NCI-H2029 treated with DMSO at 0.1 percent for 48 hours (cell line): ENCODE results near the gene MAD1L1.
"Not testable (repeated sequence)": the region's sequence is repeated elsewhere in the genome, so short reads cannot be mapped to it uniquely, and the experiment has no call there.

Experiments used
- DNase-seq: peaks from one replicate; lab custom pipeline; 2025; lab: John Stamatoyannopoulos, UW

MAD1L1 gene

GRCh38 chr7:2045559-2046405, 187.0 kb downstream of the MAD1L1 start:
- no peak for DNase-seq

DNA sequence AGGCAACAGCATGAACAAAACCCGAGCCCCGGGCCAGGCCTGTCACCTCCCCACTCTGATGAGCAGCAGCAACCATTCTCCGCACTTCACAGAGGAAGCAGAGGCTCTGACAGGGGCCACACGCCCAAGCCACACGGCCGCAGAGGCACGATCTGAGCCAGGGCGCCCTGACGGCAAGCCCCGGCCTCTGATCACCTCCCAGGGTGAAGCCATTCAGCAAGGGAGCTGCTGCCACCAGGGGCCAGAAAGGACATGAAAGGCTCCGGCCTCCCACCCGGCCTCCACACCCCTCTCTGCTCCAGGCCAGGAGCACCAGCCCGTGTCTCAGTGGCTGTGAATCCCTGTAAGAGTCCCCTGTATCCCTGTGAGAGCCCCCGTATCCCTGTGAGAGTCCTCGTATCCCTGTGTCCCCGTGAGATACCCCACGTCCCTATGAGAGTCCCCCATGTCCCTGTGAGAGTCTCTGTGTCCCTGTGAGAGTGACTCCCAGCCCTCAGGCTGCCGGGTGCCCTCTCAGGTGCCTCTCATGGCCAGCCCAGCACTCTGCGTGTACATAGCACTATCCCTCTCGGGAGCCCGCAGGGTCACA, 187.8 kb downstream of the MAD1L1 start:
- DNase-seq: no peak

- DNase-seq: no peak
Observed at GRCh38 chr7:2044311-2044882, 188.3 kb downstream of the MAD1L1 start.

- no peak for DNase-seq
Observed at GRCh38 chr7:2043316-2044039, 189.3 kb downstream of the MAD1L1 start.

DNA sequence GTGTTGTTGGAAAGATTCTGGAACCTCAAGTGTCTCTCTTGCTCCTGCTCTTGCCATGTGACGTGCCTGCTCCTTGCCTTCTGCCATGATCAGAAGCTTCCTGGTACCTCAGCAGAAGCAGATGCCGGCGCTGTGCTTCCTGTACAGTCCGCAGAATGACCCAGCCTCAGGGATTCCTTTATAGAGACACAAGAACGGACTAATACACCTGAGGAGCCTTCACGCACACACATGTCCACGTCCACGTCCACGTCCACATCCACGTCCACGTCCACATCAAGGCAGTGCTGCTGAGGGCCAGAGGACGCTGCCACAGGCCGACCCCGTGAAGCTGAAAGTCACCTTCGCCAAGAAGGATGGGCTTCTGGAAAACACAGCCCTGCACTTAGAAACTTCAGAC, 190.1 kb downstream of the MAD1L1 start:
- no peak for DNase-seq

- no peak for DNase-seq
Observed at GRCh38 chr7:2041496-2042367, 191.0 kb downstream of the MAD1L1 start.

GRCh38 chr7:2040893-2041270, 191.9 kb downstream of the MAD1L1 start:
- DNase-seq: no peak

GRCh38 chr7:2040201-2040892, 192.4 kb downstream of the MAD1L1 start:
- DNase-seq: no peak

GRCh38 chr7:2038931-2039728, 193.6 kb downstream of the MAD1L1 start:
- no peak for DNase-seq

- DNase-seq: no peak
Observed at GRCh38 chr7:2037808-2038522, 194.8 kb downstream of the MAD1L1 start.

GRCh38 chr7:2037301-2037807, 195.4 kb downstream of the MAD1L1 start:
- no peak for DNase-seq

DNA sequence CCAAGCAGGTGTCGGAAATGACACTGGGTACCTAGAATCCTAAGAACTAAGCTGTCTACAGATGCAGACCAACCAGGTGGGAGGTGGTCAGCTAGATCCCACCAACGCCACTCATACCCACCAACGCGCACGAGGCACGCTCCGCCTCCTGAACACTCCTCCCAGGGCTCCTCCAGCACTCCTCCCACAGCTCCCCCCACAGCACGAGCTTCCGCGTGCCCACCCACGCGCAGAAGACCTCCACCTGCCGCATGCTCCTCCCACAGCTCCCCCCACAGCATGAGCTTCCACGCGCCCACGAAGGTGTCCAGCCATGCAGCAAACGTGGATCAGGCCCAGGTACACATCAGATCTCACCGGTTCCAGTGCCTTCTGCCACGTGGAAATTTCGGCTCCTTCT, 196.0 kb downstream of the MAD1L1 start:
- no peak for DNase-seq

GRCh38 chr7:2036201-2036600, 196.5 kb downstream of the MAD1L1 start:
- not testable (repeated sequence) for DNase-seq

DNA sequence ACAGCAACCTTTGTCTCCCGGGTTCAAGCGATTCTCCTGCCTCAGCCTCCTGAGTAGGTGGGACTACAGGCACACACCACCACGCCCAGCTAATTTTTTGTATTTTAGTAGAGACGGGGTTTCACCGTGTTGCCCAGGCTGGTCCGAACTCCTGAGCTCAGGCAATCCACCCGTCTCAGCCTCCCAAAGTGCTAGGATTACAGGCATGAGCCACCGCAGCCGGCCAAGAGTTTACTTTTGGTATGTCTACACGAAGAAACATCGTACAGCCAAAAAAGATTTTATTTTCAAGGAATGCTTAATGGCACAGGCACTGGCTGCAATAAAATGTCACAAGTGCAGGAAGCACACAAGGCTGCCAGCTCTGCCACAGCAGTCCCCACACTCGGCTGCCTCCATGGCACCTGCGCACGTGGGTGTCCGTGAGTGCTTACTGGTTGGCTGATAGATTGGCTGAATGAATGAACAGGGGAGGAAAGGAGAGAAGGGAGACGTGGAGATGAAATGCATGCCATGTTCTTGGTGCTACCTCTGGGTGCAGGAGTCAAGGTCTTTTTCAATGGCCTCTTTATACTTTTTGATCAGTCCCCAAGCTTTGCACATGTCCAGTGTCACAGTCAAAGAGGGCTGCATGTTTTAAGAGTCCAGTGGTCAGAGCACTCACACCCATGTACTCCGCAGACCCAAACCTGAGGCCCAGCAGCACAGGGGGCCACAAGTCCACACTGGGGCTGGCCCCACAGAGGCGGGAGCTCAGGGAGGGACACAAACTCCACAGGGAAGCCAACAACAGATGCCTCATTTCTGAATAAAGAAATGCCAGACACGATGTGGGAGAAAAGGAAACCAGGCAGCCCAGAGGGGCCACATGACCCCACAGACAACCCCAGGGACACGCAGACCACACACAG, 198.2 kb downstream of the MAD1L1 start:
- no peak for DNase-seq

DNA sequence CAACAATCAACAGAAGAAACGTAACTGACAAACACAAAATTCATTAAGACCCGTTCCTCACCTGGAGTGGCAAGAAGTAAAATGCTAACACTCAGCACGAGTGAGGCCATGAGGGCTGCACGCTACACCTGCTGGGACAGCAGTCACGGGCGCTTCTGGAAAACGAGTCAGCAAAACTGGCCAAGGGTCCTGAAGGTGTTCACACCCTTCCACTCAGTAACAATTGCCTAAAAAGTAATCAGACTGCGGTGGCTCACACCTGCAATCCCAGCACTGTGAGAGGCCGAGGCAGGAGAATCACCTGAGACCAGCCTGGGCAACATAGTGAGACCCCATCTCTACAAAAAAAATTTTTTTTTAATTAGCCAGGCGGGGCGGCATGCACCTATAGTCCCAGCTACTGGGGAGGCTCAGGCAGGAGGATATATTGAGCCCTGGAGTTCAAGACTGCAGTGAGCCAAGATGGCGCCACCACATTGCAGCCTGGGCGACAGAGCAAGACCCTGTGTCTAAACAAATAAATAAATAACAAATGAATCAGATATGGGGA, 199.1 kb downstream of the MAD1L1 start:
- DNase-seq: no peak

DNA sequence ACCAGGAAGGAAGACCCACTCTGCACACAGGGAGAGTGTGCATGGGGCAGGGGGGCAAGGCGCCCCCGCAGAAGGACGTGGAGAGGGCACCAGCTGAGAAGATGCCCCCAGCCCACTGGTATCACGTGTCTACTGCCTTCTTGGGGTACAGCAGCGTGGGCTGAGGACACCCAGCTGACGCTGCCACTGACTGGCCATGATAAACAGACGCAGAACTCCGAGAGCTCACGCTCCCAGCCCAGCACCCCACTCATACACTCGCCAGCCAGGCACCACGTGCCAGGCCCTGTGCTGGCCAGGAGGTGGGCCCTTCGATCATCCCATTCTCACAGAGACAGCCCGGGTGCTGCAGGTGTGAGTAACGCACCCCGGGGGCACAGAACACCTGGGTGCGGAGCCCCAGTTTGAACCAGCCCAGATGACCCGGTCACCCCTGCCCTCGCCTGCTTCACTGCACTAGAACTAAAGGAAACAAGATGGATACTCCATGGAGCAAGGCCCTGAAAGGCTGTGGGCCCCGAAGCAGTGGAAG, 199.8 kb downstream of the MAD1L1 start:
- no peak for DNase-seq

DNA sequence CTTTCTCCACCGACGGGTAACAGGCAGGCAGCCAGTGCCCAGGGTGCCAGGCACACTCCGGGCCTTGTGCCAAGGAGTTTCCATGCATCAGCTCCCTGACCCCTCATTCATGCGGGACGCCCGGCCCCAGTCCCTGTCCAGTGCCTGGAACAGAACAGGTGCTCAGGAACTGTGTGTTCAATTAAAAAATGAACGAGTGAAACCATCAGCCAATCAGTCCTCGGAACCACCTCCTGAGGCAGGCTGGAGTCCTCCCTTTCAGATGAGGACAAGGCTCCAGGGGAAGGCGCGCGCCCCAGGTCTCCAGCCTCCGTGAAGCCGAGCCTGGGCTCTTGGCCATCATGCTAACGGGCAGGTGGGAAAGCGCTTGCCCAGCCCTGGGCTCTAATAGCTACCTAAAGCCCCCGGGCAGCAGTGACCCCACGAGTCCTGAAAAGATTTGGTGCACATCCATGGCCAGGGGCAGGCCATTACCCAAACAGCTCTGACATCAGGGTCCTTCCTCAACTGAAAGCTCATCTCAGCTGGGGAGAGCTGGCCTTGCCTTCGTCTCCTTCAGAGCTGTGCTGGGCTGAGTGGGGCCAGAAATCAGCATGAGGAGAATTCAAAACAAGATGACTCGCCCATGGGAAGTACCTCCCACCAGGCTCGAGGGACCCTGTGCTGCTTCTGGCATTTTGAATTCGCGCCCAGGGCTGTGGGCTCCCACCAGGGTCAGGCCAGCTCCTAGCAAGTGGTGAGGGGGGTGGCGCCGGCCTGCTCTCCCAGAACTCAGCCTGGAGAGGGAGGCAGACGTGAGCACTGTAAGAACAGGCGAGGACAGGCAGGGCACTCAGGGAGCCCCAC, 200.5 kb downstream of the MAD1L1 start:
- DNase-seq: no peak
